ENCODE results near the gene DGAT2. TPM values are rescaled to one million over a fixed set of nuclear protein-coding genes. Genes with fewer than 3 reads are reported as not detected.

The DGAT2 gene
- total RNA-seq, 6 experiments from 2014 or later: 33.1 to 166 (median 124) TPM

GRCh38 chr11:75813622-75814039, 45.1 kb downstream of the DGAT2 start:
- TF ChIP-seq POLR2A (IDR thresholded peaks at IDR 0.05): no peak
- TF ChIP-seq, protein P1, sequence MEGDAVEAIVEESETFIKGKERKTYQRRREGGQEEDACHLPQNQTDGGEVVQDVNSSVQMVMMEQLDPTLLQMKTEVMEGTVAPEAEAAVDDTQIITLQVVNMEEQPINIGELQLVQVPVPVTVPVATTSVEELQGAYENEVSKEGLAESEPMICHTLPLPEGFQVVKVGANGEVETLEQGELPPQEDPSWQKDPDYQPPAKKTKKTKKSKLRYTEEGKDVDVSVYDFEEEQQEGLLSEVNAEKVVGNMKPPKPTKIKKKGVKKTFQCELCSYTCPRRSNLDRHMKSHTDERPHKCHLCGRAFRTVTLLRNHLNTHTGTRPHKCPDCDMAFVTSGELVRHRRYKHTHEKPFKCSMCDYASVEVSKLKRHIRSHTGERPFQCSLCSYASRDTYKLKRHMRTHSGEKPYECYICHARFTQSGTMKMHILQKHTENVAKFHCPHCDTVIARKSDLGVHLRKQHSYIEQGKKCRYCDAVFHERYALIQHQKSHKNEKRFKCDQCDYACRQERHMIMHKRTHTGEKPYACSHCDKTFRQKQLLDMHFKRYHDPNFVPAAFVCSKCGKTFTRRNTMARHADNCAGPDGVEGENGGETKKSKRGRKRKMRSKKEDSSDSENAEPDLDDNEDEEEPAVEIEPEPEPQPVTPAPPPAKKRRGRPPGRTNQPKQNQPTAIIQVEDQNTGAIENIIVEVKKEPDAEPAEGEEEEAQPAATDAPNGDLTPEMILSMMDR (IDR thresholded peaks at IDR 0.05): no peak
- H3K27me3 ChIP-seq: no peaks in the 10 kb centered on the region
- H3K9me3 ChIP-seq: no peaks in the 10 kb centered on the region
- no peak overlapping the region for H3K4me3 ChIP-seq
- H3K36me3 ChIP-seq: no peaks in the 10 kb centered on the region
- DNase-seq (no peak), ATAC-seq (no peak)
- 67% methylated on average over 1 of the region's 1 CpG for WGBS (ENCODE audit: insufficient coverage, low coverage, low lambda C conversion rate, missing lambda C conversion rate)
- intact Hi-C loops (cut with DNase I): no loop called here
- no peak overlapping the region for H3K27ac ChIP-seq
- peaks cover 0 to 22% (median 0%) of the 10 kb centered on the region in 4 donors for H3K4me1 ChIP-seq

DNA sequence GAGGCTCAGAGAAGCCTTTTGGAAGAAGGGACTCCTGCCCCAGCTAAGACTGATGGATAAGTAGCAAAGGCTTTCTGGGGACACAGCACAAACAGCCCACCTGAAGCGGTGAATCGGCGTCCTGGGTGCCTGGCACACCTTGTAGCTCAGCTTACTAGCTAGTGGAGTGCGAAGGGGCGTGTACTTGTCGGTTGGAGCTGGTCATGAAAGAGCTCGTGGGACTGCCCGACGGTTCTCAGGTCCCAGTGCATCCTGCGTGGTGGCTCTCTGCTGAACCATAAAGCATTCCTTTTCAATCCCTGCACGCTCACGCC, 45.7 kb downstream of the DGAT2 start:
- H3K27me3 ChIP-seq: no peaks in the 10 kb centered on the region
- intact Hi-C loops (cut with DNase I): no loop called here
- ATAC-seq: peak; percentile 37 to 52 (median 46)
- TF ChIP-seq, protein P1 (IDR thresholded peaks at IDR 0.05): no peak
- no peak for TF ChIP-seq POLR2A (IDR thresholded peaks at IDR 0.05)
- 1% methylated on average over 8 of the region's 12 CpGs for WGBS (ENCODE audit: insufficient coverage, low coverage, low lambda C conversion rate, missing lambda C conversion rate)
- H3K36me3 ChIP-seq: no peaks in the 10 kb centered on the region
- DNase-seq: no peak
- peak overlapping the region; percentile 17 to 92 (median 57) for H3K27ac ChIP-seq
- H3K4me1 ChIP-seq: peaks cover 0 to 22% (median 0%) of the 10 kb centered on the region in 4 donors
- no peaks in the 10 kb centered on the region for H3K9me3 ChIP-seq
- peak overlapping the region; percentile 90 to 97 (median 94) for H3K4me3 ChIP-seq

DNA sequence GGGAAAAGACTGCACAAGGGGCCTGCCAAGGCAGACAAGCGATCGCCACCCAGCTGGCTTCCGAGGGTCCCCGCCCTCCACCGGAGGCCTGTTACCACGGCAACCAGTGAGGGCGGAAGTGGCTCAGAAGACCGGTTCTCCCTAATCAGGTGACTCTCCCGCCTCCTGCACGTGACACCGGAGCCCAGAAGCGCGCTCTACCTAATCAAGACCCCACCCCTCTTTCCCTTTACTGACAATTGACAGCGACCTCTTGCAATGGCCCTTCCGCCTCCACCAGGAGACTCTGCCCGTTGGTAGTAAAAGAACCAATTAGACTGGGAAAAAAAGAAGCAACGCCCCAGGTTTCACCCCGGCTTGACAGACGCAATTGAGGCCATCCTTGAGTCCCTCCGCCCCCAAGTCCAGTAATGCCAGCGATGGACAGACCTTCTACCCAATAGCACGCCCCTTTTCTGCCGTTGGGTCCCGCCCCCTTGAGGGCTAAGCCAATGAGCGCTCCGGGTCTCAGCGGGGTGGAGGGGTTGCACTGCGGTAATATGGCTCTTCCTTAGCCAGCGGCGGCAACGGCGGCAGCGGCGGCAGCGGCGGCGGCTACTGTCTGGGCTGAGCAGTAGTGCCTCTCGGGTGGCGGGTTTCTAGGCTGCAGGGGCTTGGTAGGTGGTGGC, 46.2 kb downstream of the DGAT2 start, which contains the start of gene UVRAG:
TSS of gene UVRAG (plus strand) at position 534 of the 668 bp plus-strand sequence. CDS start 198 bp downstream, outside the sequence.
- H3K9me3 ChIP-seq: no peaks in the 10 kb centered on the region
- peak within 1 kb of the TSS; percentile 90 to 97 (median 94) for H3K4me3 ChIP-seq
- H3K27me3 ChIP-seq: no peaks in the 10 kb centered on the region
- H3K27ac ChIP-seq: peak within 1 kb of the TSS; percentile 84 to 92 (median 87)
- H3K36me3 ChIP-seq: no peaks in the 10 kb centered on the region
- H3K4me1 ChIP-seq: peaks cover 0 to 22% (median 0%) of the 10 kb centered on the region in 4 donors
- WGBS (ENCODE audit: insufficient coverage, low coverage, low lambda C conversion rate, missing lambda C conversion rate): 0% methylated on average over 12 of the region's 39 CpGs
- ATAC-seq (peak; percentile 93 to 97 (median 94)), DNase-seq (peak; percentile 97 to 99 (median 99))
- TF ChIP-seq, protein P1 (IDR thresholded peaks at IDR 0.05): peak in 2 of 4 donors; percentile 3 to 17
- TF ChIP-seq POLR2A (IDR thresholded peaks at IDR 0.05): peak; percentile 95
- intact Hi-C loops (cut with DNase I): no loop called here

GRCh38 chr11:75815345-75816168, 47.0 kb downstream of the DGAT2 start:
- WGBS (ENCODE audit: insufficient coverage, low coverage, low lambda C conversion rate, missing lambda C conversion rate): 0% methylated on average over 6 of the region's 60 CpGs

More at GRCh38 chr11:75815345-75816168, 47.0 kb downstream of the DGAT2 start:
- Histone ChIP-seq H3K36me3 (no peaks in the 10 kb centered on the region), H3K4me3 (peak overlapping the region; percentile 90 to 97 (median 94)), H3K9me3 (no peaks in the 10 kb centered on the region), H3K4me1 (peaks cover 0 to 22% (median 0%) of the 10 kb centered on the region in 4 donors), H3K27ac (peak overlapping the region; percentile 84 to 92 (median 87)), H3K27me3 (no peaks in the 10 kb centered on the region)
- peak; percentile 4 for TF ChIP-seq POLR2A (IDR thresholded peaks at IDR 0.05)
- TF ChIP-seq, protein P1 (IDR thresholded peaks at IDR 0.05): no peak
- ATAC-seq (peak; percentile 10 to 38 (median 34)), DNase-seq (peak in 1 of 3 donors; percentile 63)
- intact Hi-C loops (cut with DNase I): no loop called here

Measured in right lobe of liver (tissue), 6 donors.